ENCODE results near the gene PBX1.

Gene PBX1

DNA sequence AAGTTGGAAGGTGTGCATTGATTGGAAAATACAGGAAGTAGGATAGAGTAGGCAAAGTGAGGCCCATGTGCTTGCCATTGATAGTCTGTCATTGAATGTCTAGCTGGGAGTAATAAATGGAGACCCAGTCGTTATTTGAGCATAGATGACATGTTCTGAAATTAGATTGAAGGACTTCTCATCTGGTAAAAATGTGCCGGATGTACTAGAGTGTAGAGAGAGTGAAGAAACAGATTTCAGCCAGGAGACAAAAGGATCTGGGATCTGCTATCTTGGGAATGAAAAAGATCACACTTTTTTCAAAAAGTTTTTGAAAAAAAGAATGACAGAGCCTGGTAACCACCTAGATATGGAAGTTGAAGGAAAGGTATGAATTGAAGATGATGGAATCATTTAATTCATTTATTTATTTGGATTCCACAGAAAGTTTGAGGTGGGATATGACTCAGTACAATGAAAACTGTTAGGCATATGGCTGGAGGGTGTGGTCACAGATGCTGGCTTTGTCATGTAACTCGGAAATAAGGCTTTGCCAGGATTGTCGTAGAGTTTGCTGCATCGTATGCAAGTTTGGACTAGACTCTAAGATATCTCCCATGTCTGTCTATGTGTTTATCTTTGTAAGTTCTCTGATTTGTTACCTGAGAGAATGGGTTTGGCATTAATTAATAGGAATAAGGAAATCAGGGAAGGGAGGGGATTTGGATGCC lies 137.1 kb downstream of the PBX1 start:
- Mint-ChIP-seq H3K27ac (no peak overlapping the region), H3K4me3 (no peak overlapping the region), H3K36me3 (no peaks in the 10 kb centered on the region)

DNA sequence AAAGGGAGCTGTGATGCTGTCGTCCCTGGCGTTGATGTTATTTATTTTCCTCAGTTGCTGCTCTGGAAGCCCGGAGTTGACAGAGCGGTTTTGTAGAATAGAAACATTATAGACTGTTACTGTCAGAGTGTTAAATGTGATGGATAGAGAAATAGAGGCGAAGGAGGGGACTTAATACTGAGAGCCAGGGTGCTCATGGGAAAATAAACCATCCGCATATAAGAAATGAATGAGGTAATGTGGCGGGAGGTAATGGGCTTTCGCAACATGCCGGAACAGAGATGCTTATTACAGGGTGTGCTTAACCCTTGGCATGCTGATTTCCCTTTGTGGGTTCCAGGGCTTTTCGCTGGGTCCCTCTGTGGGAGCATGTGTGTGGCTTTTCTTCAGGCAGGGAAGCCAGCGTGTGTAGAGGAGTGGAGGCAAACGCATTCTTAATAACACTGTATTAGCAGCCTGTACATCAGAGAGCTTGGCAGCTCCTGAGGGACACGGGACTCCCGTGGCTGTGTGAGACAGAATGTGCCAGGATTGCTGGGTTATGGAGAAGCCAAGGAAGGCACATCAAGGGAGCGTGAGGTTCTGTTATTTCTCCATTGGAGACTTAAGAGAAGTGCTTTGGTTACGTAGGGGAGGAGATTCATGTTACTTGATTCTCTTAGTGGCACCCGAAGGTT lies 141.0 kb downstream of the PBX1 start:
- no peaks in the 10 kb centered on the region for H3K36me3 Mint-ChIP-seq

More for the DNA sequence above, 137.1 kb downstream of the PBX1 start:
- H3K4me1 Mint-ChIP-seq: no peaks in the 10 kb centered on the region
- H3K27me3 Mint-ChIP-seq: no peaks in the 10 kb centered on the region
- H3K9me3 Mint-ChIP-seq: no peaks in the 10 kb centered on the region

DNA sequence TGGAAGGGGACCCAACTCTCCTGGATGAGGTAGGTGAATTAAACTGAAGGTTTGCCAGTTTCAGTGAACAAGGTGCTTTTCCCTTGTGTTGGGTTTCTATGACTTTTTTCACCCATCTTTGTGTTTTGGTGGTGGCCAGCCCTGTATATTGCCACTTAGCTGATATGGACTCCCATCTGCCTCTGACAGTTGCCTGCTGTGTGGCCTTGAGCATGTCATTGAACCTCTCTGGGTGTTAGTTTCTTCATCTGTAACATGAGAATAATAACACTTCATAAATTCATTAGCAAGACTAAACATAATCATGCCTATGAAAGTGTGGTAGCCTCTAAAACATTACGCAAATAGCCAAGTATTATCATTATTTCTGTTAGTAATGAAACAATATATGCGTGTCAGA lies 141.7 kb downstream of the PBX1 start:
- Mint-ChIP-seq H3K4me1 (no peaks in the 10 kb centered on the region), H3K27ac (no peak overlapping the region), H3K27me3 (no peaks in the 10 kb centered on the region), H3K4me3 (no peak overlapping the region), H3K9me3 (no peaks in the 10 kb centered on the region), H3K36me3 (no peaks in the 10 kb centered on the region)

More for the DNA sequence above, 141.0 kb downstream of the PBX1 start:
- Mint-ChIP-seq H3K27ac (no peak overlapping the region), H3K4me1 (no peaks in the 10 kb centered on the region), H3K27me3 (no peaks in the 10 kb centered on the region), H3K4me3 (no peak overlapping the region), H3K9me3 (no peaks in the 10 kb centered on the region)

DNA sequence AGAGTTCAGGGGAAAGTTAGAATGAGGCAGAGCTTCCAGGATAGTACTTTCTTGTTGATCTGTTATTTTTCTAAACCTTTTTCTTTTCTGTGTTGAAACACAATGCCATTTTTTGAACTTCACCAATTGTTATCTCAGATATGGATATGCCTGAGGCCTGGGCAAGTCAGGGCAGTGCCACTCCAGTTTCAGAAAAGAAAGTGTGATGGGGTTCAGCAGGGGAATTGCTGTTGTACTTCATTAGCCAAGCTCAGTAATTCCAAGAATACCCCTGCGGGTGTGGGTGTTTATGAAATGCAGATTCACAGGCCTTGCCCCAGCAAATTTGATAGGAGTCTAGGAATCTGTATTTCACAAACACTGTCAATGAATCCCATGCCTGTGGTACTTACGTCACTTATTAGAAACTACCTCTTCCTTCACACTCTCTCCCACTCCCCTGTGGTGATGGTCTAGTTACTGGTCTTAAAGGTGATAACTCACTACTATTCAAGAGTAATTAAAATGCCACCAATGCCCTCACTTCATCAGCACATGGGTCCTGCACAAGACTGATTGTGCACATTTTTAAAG lies 142.3 kb downstream of the PBX1 start:
- H3K4me3 Mint-ChIP-seq: no peak overlapping the region
- H3K36me3 Mint-ChIP-seq: no peaks in the 10 kb centered on the region
- H3K27ac Mint-ChIP-seq: no peak overlapping the region
- no peaks in the 10 kb centered on the region for H3K4me1 Mint-ChIP-seq
- no peaks in the 10 kb centered on the region for H3K27me3 Mint-ChIP-seq
- H3K9me3 Mint-ChIP-seq: no peaks in the 10 kb centered on the region

DNA sequence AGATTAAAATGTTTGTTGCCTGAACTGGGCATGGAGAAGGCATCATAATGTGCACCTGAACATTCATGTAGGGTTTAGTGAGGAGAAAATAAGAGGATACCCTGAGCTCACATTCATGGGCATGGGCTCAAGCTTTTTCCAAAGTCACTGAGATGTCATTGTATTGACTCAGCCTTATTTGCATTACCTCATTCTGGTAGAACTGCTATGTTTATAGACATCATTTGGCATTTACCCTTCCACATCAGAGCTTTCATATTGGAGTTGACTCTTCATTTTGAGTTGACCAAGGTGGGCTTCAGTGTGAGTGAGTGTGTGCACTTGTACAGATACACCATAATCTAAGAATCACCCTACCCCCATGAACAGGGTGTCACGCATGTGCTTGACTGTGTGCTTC lies 143.2 kb downstream of the PBX1 start:
- Mint-ChIP-seq H3K9me3 (no peaks in the 10 kb centered on the region), H3K4me1 (no peaks in the 10 kb centered on the region), H3K27ac (no peak overlapping the region), H3K4me3 (no peak overlapping the region), H3K36me3 (no peaks in the 10 kb centered on the region), H3K27me3 (no peaks in the 10 kb centered on the region)

DNA sequence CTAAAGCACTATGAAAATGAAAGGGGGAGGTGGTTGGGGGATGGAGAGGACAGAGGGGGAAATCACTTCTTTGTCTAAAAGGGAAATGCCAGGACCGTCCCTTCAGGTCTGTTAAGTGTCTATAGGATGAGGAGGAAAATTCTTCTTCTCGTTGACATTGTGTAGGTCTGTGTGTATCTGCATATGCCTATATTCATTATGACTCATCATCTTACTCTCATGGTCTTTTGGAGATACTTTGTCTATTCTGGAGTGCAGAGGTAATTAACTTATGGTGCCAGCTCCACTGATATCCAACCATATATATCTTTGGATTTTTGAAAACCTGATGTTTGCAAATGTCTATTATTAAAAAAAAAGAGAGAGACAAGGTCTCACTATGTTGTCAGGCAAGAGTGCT lies 143.7 kb downstream of the PBX1 start:
- Mint-ChIP-seq H3K27me3 (no peaks in the 10 kb centered on the region), H3K27ac (no peak overlapping the region), H3K9me3 (no peaks in the 10 kb centered on the region), H3K36me3 (no peaks in the 10 kb centered on the region), H3K4me3 (no peak overlapping the region), H3K4me1 (no peaks in the 10 kb centered on the region)

DNA sequence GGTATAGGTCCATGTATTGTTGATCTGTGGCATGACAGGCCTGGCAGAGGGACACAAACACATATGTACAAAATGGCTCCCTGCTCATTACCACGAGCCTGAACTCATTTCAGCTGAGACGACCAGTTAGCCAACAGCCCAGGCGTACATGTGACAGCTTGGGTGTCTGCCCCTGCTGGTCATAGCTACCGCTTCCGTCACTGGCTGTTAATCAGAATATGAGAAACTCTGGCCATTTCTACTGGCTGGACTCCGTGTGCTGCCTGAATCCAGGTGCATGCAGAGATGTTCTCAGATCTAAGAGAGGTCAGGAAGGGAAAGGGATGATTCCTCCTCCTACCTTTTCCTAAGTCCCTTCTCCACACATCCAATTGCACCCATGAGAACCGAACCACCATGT lies 144.5 kb downstream of the PBX1 start:
- H3K4me3 Mint-ChIP-seq: no peak overlapping the region
- no peaks in the 10 kb centered on the region for H3K9me3 Mint-ChIP-seq
- H3K27me3 Mint-ChIP-seq: no peaks in the 10 kb centered on the region
- H3K4me1 Mint-ChIP-seq: no peaks in the 10 kb centered on the region
- no peak overlapping the region for H3K27ac Mint-ChIP-seq
- no peaks in the 10 kb centered on the region for H3K36me3 Mint-ChIP-seq

DNA sequence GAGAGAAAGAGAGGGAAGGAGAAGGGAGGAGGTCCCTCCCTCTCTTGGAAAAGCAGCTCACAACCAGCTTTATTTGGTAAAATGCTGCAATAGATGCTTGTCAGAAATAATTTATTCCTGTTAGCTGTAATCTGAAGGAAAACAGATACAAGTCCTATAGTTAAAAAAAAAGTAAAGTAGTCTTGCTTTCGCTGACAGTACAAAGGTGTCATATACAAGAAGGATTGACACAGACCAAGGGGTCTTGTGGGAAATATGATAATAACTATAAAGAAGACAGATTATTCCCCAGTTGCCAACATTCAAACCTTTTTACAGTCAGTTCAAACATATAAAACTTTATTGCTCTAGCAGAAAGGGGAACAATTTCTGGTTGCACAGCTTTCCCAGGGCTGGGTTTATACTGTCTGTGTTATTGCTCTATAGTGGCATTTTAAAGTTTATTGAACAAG lies 145.0 kb downstream of the PBX1 start:
- Mint-ChIP-seq H3K27me3 (no peaks in the 10 kb centered on the region), H3K4me3 (no peak overlapping the region), H3K9me3 (no peaks in the 10 kb centered on the region), H3K36me3 (no peaks in the 10 kb centered on the region), H3K27ac (no peak overlapping the region), H3K4me1 (no peaks in the 10 kb centered on the region)

DNA sequence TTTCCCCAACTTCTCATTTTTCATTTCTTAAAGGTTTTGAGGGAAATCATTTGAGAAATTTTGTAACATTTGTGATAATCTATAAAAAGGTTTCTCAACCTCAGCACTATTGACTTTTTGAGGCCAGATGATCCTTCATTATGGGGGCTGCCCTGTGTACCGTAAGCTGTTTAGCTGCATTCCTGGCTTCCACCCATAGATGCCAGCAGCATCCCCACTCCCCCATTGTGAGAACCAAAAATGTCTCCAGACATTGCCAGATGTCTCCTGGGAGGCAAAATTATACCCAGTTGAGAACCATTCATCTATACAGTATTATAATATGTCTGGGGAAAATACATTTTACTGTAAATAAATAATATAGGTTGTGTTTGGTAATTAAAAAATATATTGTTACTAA lies 146.0 kb downstream of the PBX1 start:
- H3K36me3 Mint-ChIP-seq: no peaks in the 10 kb centered on the region
- peaks cover 4% of the 10 kb centered on the region for H3K27me3 Mint-ChIP-seq
- H3K9me3 Mint-ChIP-seq: no peaks in the 10 kb centered on the region

DNA sequence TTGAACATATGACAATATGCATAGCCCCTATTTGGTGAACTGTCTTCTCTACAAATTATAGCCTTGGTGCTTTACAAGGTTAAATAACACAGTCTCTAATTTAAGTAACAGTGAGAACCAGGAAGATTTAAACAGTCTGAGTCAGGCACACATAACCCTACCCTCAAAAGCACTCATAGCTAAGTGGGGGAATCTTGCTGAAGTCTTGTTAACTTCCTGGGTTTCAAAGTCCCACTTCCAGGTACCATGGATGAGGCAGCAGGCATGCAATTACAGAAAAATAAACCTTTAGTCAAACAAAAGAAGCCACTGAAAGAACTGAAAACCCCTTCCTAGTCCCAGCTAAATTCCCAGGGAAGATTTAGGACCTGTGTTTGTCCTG lies 147.6 kb downstream of the PBX1 start:
- Mint-ChIP-seq H3K4me3 (no peak overlapping the region), H3K27ac (no peak overlapping the region), H3K36me3 (no peaks in the 10 kb centered on the region), H3K9me3 (no peaks in the 10 kb centered on the region), H3K4me1 (no peaks in the 10 kb centered on the region), H3K27me3 (peaks cover 6% of the 10 kb centered on the region)

More for the DNA sequence above, 146.0 kb downstream of the PBX1 start:
- Mint-ChIP-seq H3K27ac (no peak overlapping the region), H3K4me3 (no peak overlapping the region), H3K4me1 (no peaks in the 10 kb centered on the region)

DNA sequence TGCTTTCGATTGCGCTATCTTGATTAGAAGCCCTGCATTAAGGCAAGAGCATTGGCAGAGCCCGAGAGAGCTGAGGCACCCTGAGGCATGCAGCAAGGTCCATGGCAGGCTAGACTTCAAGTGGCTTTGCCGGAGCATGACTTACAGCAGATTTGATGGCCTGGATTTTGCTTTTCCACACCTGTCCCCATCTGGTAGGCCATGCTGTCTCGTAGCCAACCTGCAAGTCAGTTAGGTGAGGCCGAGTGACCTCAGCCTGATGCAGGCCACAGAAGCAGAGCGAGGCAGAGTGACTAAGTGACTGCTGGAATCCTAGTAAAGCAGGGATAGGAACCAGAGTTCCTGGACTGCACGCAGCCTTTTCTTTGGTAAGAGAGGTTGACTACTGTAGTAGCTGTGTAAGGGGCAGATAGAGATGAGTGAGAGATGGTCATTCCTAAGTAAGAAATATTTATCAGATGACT lies 148.9 kb downstream of the PBX1 start:
- no peaks in the 10 kb centered on the region for H3K4me1 Mint-ChIP-seq
- no peaks in the 10 kb centered on the region for H3K9me3 Mint-ChIP-seq
- H3K4me3 Mint-ChIP-seq: no peak overlapping the region
- H3K27ac Mint-ChIP-seq: no peak overlapping the region
- peaks cover 6% of the 10 kb centered on the region for H3K27me3 Mint-ChIP-seq
- no peaks in the 10 kb centered on the region for H3K36me3 Mint-ChIP-seq

DNA sequence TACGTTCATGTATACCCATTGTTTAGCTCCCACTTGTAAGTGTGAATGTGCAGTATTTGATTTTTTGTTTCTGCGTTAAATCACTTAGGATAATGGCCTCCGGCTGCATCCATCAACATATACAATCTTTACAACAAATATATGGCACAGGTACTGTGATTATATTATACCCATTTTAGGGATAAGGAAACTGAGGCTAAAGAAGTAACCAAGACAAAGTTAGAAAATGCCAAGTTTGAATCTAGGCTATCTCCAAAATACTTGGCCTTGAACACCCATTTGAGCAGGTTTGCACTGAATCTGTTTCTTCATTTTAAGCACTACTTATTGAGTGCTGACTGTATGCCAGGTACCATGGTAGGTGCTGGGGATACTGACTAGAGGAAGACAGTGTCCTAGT lies 149.6 kb downstream of the PBX1 start:
- Mint-ChIP-seq H3K9me3 (no peaks in the 10 kb centered on the region), H3K4me3 (no peak overlapping the region)

DNA sequence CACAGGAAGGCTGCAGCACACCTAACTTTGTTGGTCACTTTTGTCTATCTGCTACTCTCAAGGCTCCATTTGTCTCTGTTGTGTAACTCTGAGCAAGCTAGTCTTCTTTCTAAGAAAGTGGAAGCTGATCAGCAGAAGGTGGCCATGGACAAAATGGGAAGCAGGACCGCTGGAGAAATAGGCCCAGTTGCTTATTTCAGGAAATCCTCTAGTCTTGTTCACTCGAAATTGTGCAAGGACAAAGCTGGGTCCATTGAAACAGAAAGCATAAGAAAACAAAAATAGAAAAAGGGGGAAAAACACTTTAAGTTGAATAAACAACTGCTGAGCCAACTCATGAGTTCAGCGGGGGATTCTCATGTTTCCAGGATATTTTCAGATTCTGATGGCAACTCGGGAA lies 150.1 kb downstream of the PBX1 start:
- Mint-ChIP-seq H3K9me3 (no peaks in the 10 kb centered on the region), H3K4me1 (no peaks in the 10 kb centered on the region), H3K27me3 (peaks cover 6% of the 10 kb centered on the region), H3K27ac (no peak overlapping the region), H3K4me3 (no peak overlapping the region), H3K36me3 (no peaks in the 10 kb centered on the region)

More for the DNA sequence above, 149.6 kb downstream of the PBX1 start:
- Mint-ChIP-seq H3K4me1 (no peaks in the 10 kb centered on the region), H3K36me3 (no peaks in the 10 kb centered on the region), H3K27ac (no peak overlapping the region), H3K27me3 (peaks cover 6% of the 10 kb centered on the region)

DNA sequence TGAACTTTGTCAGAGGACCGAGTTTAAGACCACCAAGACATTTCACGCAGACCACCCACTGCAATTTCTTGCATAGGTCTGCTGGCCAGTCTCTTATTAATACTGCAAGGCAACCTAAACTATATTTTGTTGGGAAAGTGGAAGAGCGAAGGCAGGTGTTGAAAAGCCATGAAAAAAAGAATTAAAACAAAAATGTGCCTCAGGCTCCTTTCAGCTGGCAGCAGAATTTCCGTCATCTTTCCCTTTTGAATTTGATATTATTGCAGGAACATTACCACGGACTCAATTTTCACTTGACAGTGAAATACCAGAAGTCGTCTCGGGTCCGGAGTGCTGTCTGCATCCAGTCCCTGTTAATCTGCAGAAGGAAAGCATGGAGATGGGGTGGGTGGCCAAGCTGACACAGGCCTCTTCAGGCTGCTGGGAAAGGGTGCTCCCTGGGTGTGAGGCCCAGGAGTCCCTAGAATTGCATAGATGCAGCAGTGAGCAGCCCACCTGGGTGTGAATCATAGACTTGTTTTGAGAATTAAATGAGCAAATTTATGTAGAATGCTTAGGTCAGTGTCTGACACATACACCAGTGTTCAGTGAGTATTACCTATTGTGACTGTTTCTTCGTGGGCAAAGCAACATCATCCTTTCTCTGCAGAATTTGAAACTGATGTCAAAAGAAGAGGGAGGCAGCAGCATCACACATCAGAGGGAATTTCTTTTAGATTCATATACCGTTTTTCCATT lies 150.7 kb downstream of the PBX1 start:
- no peaks in the 10 kb centered on the region for H3K4me1 Mint-ChIP-seq
- H3K4me3 Mint-ChIP-seq: no peak overlapping the region
- H3K27ac Mint-ChIP-seq: no peak overlapping the region
- H3K27me3 Mint-ChIP-seq: peaks cover 6% of the 10 kb centered on the region
- H3K36me3 Mint-ChIP-seq: no peaks in the 10 kb centered on the region
- no peaks in the 10 kb centered on the region for H3K9me3 Mint-ChIP-seq

DNA sequence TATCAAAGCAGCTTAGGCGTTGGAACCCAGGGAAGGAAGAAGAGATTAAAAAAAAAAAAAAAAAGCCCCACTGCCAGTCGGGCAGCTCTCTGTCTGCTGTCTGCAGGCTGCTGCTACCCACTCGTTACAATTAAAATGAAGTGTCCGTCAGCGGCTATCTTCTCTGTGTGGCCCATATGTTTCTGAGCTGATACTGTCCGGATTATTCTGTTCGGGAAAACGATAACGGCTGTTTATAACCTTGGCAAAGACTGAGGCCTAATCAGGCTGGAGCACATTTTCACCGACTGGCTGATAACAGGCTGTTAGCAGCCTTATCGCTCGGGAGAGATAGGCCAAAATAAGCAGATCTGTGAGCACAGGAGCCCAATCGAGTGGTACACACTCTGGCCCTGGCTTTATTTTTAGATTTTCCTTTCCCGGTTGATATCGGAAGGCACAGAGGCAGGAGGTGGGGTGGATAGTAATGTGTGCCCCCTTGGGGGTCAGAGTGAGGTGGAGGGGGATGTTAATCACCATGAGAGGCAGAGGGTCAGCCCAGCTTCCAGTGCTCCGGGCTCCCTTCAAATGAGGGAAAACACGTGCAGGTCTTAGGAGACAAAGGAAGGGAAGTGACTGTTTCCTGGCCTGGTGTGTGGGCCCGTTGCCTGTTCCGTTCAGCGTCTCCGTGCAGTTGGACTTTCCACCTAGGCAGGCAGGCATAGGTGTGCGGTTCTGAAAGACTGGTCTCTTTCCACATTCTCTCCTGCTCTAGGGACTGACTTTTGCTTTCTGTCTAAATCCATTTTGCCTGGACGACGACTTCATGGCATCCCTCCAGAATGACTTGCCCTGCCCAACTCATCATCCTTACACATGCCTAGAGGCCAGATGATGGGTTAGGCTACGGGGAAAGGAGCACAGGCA lies 153.4 kb downstream of the PBX1 start:
- peaks cover 6% of the 10 kb centered on the region for H3K27me3 Mint-ChIP-seq
- H3K9me3 Mint-ChIP-seq: no peaks in the 10 kb centered on the region
- H3K27ac Mint-ChIP-seq: no peak overlapping the region
- no peaks in the 10 kb centered on the region for H3K4me1 Mint-ChIP-seq
- H3K36me3 Mint-ChIP-seq: no peaks in the 10 kb centered on the region
- H3K4me3 Mint-ChIP-seq: no peak overlapping the region
